ENCODE data around the gene CALHM4.

The CALHM4 gene

DNA sequence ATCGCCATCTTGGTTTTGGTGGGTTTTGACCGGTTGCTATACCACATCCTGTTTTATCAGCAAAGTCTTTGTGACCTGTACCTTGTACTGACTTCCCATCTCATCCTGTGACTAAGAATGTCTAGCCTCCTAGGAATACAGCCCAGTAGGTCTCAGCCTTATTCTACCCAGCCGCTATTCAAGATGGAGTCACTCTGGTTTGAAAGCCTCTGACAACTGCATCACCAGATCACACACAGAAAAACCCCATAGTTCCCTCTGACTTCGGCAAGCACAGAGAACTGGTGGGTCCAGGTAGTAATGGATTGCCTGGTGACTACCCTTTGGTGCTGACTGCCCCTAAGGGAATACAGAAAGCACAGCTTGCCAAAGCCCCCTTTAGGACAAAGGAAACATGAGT lies 52.4 kb downstream of the CALHM4 start:
- no peak overlapping the region for H3K18ac ChIP-seq (ENCODE audit: low read depth in 1 of 2, low read length in 2 of 2)
- no peak overlapping the region for H2AFZ ChIP-seq (ENCODE audit: low read depth, low read length)
- no peak overlapping the region for H3K4ac ChIP-seq (ENCODE audit: low read depth in 1 of 2, low read length in 2 of 2)
- no peak overlapping the region for H3K27ac ChIP-seq (ENCODE audit: low read length, poor library complexity, severe bottlenecking)
- H2BK5ac ChIP-seq (ENCODE audit: low read depth, low read length, poor library complexity, severe bottlenecking), result no peak overlapping the region
- no peak overlapping the region for H3K14ac ChIP-seq (ENCODE audit: low read length in 2 of 2)
- H3K23ac ChIP-seq (ENCODE audit: low read length in 2 of 2), result no peak overlapping the region
- no peaks in the 10 kb centered on the region for H3K79me1 ChIP-seq (replicated peaks; ENCODE audit: low read length, poor library complexity, severe bottlenecking)
- H4K8ac ChIP-seq (ENCODE audit: low read length), result no peak overlapping the region
- H3K4me2 ChIP-seq (ENCODE audit: low read length, poor library complexity, severe bottlenecking), result no peak overlapping the region
- no peak for DNase-seq
- WGBS, result 91% methylated on average over 4 of the region's 4 CpGs
- no peak overlapping the region for H2BK15ac ChIP-seq (ENCODE audit: low read depth, poor library complexity, severe bottlenecking)
- no peak overlapping the region for H3K9ac ChIP-seq (ENCODE audit: low read length)
- H2AK5ac ChIP-seq (ENCODE audit: low read length, severe bottlenecking), result no peak overlapping the region
- no peaks in the 10 kb centered on the region for H3K9me3 ChIP-seq (ENCODE audit: control insufficient read depth, low read length)
- no peaks in the 10 kb centered on the region for H3K4me1 ChIP-seq (ENCODE audit: control insufficient read depth, insufficient read depth, low read depth, low read length)
- H3K36me3 ChIP-seq (ENCODE audit: control insufficient read depth in 1 of 2, insufficient read depth in 2 of 2, low read depth in 1 of 2, low read length in 2 of 2), result peaks cover 0 to 38% of the 10 kb centered on the region in 2 experiments
- H4K91ac ChIP-seq (ENCODE audit: low read length), result no peak overlapping the region
- no peak overlapping the region for H2BK120ac ChIP-seq (ENCODE audit: low read depth, low read length)
- no peaks in the 10 kb centered on the region for H3K27me3 ChIP-seq (ENCODE audit: control insufficient read depth in 1 of 2, insufficient read depth in 1 of 2, low read length in 2 of 2)
- H3K4me3 ChIP-seq (ENCODE audit: insufficient read depth in 1 of 2, low read depth in 1 of 2, low read length in 2 of 2), result no peak overlapping the region
- H2BK12ac ChIP-seq (ENCODE audit: low read length in 2 of 2), result no peak overlapping the region

Measured in mesenchymal stem cell (in vitro differentiated cells and primary cell).